GM12873 (cell line): ENCODE data around the gene CEBPG.

Experiments used
- CTCF ChIP-seq: IDR thresholded peaks from 2 replicates; pipeline ENCODE4 v1.5.1; 2012; ENCODE audit warnings: low read depth, mild to moderate bottlenecking, moderate library complexity, low read length, control low read depth; ENCODE audit not compliant: insufficient read depth; ENCODE audit errors: missing control alignments

CEBPG gene

DNA sequence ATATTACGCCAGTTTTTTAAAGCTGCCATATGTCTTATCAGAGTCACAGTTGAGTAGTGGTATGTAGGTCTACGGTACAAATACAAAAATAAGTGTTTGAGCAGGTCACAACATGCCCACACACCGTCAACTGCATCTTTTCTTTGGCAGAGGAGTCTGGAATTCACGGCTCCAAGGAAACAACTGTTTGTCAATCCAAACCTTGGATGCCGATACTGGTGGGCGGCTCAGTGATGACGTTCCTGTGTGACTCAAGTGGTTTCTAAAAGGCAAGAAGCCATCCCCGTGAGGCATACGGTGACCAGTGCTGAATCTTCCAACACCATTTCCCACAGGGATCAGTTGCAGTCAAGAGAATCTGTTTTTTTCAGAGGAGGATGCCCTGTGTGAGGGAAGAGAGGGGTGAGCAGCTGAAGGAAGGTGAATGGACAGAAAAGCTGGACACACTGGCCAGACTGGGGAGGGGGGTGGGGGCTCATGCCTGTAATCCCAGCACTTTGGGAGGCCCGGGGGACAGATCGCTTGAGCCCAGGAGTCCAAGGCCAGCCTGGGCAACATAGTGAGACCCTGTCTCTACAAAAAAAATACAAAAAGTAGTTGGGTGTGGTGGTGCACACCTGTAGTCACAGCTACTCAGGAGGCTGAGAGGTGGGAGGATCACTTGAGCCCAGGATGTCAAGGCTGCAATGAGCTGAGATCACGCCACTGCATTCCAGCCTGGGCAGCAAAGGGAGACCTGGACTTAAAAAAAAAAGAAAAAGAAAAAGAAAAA lies 22.8 kb upstream of the CEBPG start:
- no peak for TF ChIP-seq CTCF

GRCh38 chr19:33355535-33355934 lies 18.0 kb upstream of the CEBPG start:
- no peak for TF ChIP-seq CTCF

DNA sequence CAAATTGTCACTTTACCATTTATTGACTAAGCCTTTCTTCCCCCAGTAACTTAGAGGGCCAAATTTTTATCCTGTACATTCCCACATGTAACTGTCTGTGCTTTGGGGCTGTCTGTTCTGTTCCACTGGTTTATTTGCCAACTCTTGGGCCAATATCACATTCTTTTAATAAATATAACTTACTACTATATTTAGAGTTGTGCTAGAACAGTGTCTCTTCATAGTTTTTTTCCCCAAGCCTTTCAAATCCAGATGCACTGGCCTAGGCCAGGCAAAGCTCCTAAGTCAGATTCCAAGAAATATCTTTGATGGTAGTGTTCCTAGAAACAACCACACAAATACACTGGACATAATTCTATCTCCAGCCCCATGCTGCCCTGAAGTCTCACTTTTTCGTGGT lies 16.0 kb upstream of the CEBPG start:
- no peak for TF ChIP-seq CTCF

- no peak for TF ChIP-seq CTCF
Measured at GRCh38 chr19:33358408-33358807, 15.1 kb upstream of the CEBPG start.

DNA sequence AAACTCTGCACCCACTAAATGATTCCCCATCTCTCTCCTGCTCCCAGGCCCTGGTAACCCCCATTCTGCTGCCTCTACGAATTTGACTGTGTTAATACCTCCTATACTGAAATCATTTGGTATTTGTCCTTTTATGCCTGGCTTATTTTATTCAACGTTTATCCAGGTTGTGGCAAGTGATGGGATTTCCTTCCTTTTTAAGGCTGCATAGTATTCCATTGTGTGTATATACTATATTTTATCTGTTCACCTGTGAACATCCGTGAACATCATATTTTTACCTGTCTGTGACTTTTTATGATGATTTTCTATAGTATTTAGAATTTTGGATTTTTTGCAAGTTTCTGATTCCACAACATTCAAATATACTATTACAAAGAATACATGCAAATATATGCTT lies 13.9 kb upstream of the CEBPG start:
- TF ChIP-seq CTCF: no peak

- TF ChIP-seq CTCF: no peak
Measured at GRCh38 chr19:33362508-33363228, 10.8 kb upstream of the CEBPG start.

- no peak for TF ChIP-seq CTCF
Measured at GRCh38 chr19:33363476-33363875, 10.0 kb upstream of the CEBPG start.
